ENCODE measurements around the gene MYO5B. TPM values are rescaled to one million over a fixed set of nuclear protein-coding genes. Genes with fewer than 3 reads are reported as not detected.
"Not testable (repeated sequence)": the region's sequence is repeated elsewhere in the genome, so short reads cannot be mapped to it uniquely, and the experiment has no call there.

The MYO5B gene
- polyA plus RNA-seq, 1 donor from 2014 or later: 1.2 TPM

GRCh38 chr18:50115095-50115494 is 79.9 kb downstream of the MYO5B start:
- Mint-ChIP-seq H3K4me3 (no peak overlapping the region), H3K9me3 (peaks cover 0 to 1% (median 0%) of the 10 kb centered on the region in 3 donors), H3K36me3 (no peaks in the 10 kb centered on the region), H3K27ac (no peak overlapping the region), H3K4me1 (peaks cover 0 to 1% (median 0%) of the 10 kb centered on the region in 3 donors), H3K27me3 (peaks cover 3% of the 10 kb centered on the region)

GRCh38 chr18:50114448-50114847 is 80.5 kb downstream of the MYO5B start:
- Mint-ChIP-seq H3K4me3 (no peak overlapping the region), H3K27ac (no peak overlapping the region), H3K36me3 (no peaks in the 10 kb centered on the region), H3K4me1 (peaks cover 0 to 1% (median 0%) of the 10 kb centered on the region in 3 donors), H3K9me3 (peaks cover 0 to 1% (median 0%) of the 10 kb centered on the region in 3 donors), H3K27me3 (peaks cover 3% of the 10 kb centered on the region)

- no peaks in the 10 kb centered on the region for H3K36me3 Mint-ChIP-seq
- peaks cover 3% of the 10 kb centered on the region for H3K27me3 Mint-ChIP-seq
- H3K4me3 Mint-ChIP-seq: no peak overlapping the region
- no peaks in the 10 kb centered on the region for H3K4me1 Mint-ChIP-seq
- peaks cover 0 to 1% (median 0%) of the 10 kb centered on the region in 3 donors for H3K9me3 Mint-ChIP-seq
- no peak overlapping the region for H3K27ac Mint-ChIP-seq
Observed at GRCh38 chr18:50113726-50114125, 81.2 kb downstream of the MYO5B start.

GRCh38 chr18:50111398-50111797 is 83.5 kb downstream of the MYO5B start:
- H3K4me1 Mint-ChIP-seq: peaks cover 0 to 4% (median 0%) of the 10 kb centered on the region in 3 donors
- H3K4me3 Mint-ChIP-seq: no peak overlapping the region
- no peaks in the 10 kb centered on the region for H3K9me3 Mint-ChIP-seq
- H3K27me3 Mint-ChIP-seq: peaks cover 3% of the 10 kb centered on the region
- peaks cover 2% of the 10 kb centered on the region for H3K36me3 Mint-ChIP-seq
- H3K27ac Mint-ChIP-seq: no peak overlapping the region

- H3K4me3 Mint-ChIP-seq: no peak overlapping the region
- H3K36me3 Mint-ChIP-seq: peaks cover 7% of the 10 kb centered on the region
- no peaks in the 10 kb centered on the region for H3K9me3 Mint-ChIP-seq
- H3K27ac Mint-ChIP-seq: no peak overlapping the region
- peaks cover 0 to 4% (median 0%) of the 10 kb centered on the region in 3 donors for H3K4me1 Mint-ChIP-seq
- H3K27me3 Mint-ChIP-seq: no peaks in the 10 kb centered on the region
Observed at GRCh38 chr18:50107468-50107977, 87.4 kb downstream of the MYO5B start.

- peaks cover 0 to 6% (median 2%) of the 10 kb centered on the region in 3 donors for H3K4me1 Mint-ChIP-seq
- no peak overlapping the region for H3K27ac Mint-ChIP-seq
- H3K9me3 Mint-ChIP-seq: no peaks in the 10 kb centered on the region
- H3K27me3 Mint-ChIP-seq: no peaks in the 10 kb centered on the region
- peaks cover 7% of the 10 kb centered on the region for H3K36me3 Mint-ChIP-seq
- H3K4me3 Mint-ChIP-seq: no peak overlapping the region
Observed at GRCh38 chr18:50105027-50105426, 89.9 kb downstream of the MYO5B start.

GRCh38 chr18:50104421-50104820 is 90.5 kb downstream of the MYO5B start:
- Mint-ChIP-seq H3K9me3 (no peaks in the 10 kb centered on the region), H3K4me3 (no peak overlapping the region), H3K27ac (no peak overlapping the region), H3K27me3 (peaks cover 3% of the 10 kb centered on the region), H3K4me1 (peaks cover 0 to 6% (median 2%) of the 10 kb centered on the region in 3 donors), H3K36me3 (peaks cover 7% of the 10 kb centered on the region)

GRCh38 chr18:50099725-50100407 is 95.1 kb downstream of the MYO5B start:
- Mint-ChIP-seq H3K4me1 (peaks cover 0 to 3% (median 2%) of the 10 kb centered on the region in 3 donors), H3K9me3 (no peaks in the 10 kb centered on the region), H3K36me3 (peaks cover 1% of the 10 kb centered on the region), H3K27me3 (peaks cover 5% of the 10 kb centered on the region), H3K27ac (peak overlapping the region in 1 of 3 donors; percentile 0), H3K4me3 (no peak overlapping the region)

- no peak overlapping the region for H3K4me3 Mint-ChIP-seq
- peaks cover 1% of the 10 kb centered on the region for H3K36me3 Mint-ChIP-seq
- H3K9me3 Mint-ChIP-seq: no peaks in the 10 kb centered on the region
- peaks cover 0 to 3% (median 2%) of the 10 kb centered on the region in 3 donors for H3K4me1 Mint-ChIP-seq
- no peak overlapping the region for H3K27ac Mint-ChIP-seq
- H3K27me3 Mint-ChIP-seq: peaks cover 5% of the 10 kb centered on the region
Observed at GRCh38 chr18:50097702-50098101, 97.2 kb downstream of the MYO5B start.

- Mint-ChIP-seq H3K4me1 (peaks cover 0 to 3% (median 2%) of the 10 kb centered on the region in 3 donors), H3K36me3 (peaks cover 1% of the 10 kb centered on the region), H3K9me3 (no peaks in the 10 kb centered on the region), H3K27ac (no peak overlapping the region), H3K4me3 (no peak overlapping the region), H3K27me3 (peaks cover 7% of the 10 kb centered on the region)
Observed at GRCh38 chr18:50096766-50097435, 98.0 kb downstream of the MYO5B start.

GRCh38 chr18:50094786-50095185 is 100.2 kb downstream of the MYO5B start:
- not testable (repeated sequence) for H3K27me3 Mint-ChIP-seq, H3K4me1 Mint-ChIP-seq, H3K9me3 Mint-ChIP-seq, H3K27ac Mint-ChIP-seq, H3K36me3 Mint-ChIP-seq, H3K4me3 Mint-ChIP-seq

- H3K4me3 Mint-ChIP-seq: no peak overlapping the region
- H3K27ac Mint-ChIP-seq: no peak overlapping the region
- H3K9me3 Mint-ChIP-seq: no peaks in the 10 kb centered on the region
- H3K36me3 Mint-ChIP-seq: peaks cover 1% of the 10 kb centered on the region
- H3K4me1 Mint-ChIP-seq: peaks cover 0 to 4% (median 1%) of the 10 kb centered on the region in 3 donors
- peaks cover 5% of the 10 kb centered on the region for H3K27me3 Mint-ChIP-seq
Observed at GRCh38 chr18:50094221-50094773, 100.7 kb downstream of the MYO5B start.

- Mint-ChIP-seq H3K27me3 (peaks cover 5% of the 10 kb centered on the region), H3K4me3 (no peak overlapping the region), H3K9me3 (no peaks in the 10 kb centered on the region), H3K36me3 (peaks cover 1% of the 10 kb centered on the region), H3K27ac (no peak overlapping the region), H3K4me1 (peaks cover 0 to 4% (median 1%) of the 10 kb centered on the region in 3 donors)
Observed at GRCh38 chr18:50093366-50094064, 101.4 kb downstream of the MYO5B start.

- peaks cover 5% of the 10 kb centered on the region for H3K27me3 Mint-ChIP-seq
- H3K27ac Mint-ChIP-seq: no peak overlapping the region
- H3K4me3 Mint-ChIP-seq: peak overlapping the region in 1 of 4 donors; percentile 14
- H3K36me3 Mint-ChIP-seq: peaks cover 1% of the 10 kb centered on the region
- peaks cover 0 to 4% (median 0%) of the 10 kb centered on the region in 3 donors for H3K4me1 Mint-ChIP-seq
- H3K9me3 Mint-ChIP-seq: no peaks in the 10 kb centered on the region
Observed at GRCh38 chr18:50092245-50092805, 102.6 kb downstream of the MYO5B start.

Measured in IgD-negative memory B cell (primary cell).